GM10266 (cell line): ENCODE measurements around the gene SPDEF.
A peak's percentile ranks its signal among the peaks of the same experiment; 100 is the strongest.

Source experiments
- DNase-seq: peaks from one replicate; pipeline ENCODE4 v3.0.0; 2012; ENCODE audit errors: extremely low spot score
- TF ChIP-seq, protein P1 (sequence below): IDR thresholded peaks from 2 replicates; pipeline ENCODE4 v1.5.1; 2012; ENCODE audit warnings: mild to moderate bottlenecking, low read depth; ENCODE audit not compliant: control insufficient read depth, insufficient read depth; ENCODE audit errors: missing control alignments

SPDEF gene

DNA sequence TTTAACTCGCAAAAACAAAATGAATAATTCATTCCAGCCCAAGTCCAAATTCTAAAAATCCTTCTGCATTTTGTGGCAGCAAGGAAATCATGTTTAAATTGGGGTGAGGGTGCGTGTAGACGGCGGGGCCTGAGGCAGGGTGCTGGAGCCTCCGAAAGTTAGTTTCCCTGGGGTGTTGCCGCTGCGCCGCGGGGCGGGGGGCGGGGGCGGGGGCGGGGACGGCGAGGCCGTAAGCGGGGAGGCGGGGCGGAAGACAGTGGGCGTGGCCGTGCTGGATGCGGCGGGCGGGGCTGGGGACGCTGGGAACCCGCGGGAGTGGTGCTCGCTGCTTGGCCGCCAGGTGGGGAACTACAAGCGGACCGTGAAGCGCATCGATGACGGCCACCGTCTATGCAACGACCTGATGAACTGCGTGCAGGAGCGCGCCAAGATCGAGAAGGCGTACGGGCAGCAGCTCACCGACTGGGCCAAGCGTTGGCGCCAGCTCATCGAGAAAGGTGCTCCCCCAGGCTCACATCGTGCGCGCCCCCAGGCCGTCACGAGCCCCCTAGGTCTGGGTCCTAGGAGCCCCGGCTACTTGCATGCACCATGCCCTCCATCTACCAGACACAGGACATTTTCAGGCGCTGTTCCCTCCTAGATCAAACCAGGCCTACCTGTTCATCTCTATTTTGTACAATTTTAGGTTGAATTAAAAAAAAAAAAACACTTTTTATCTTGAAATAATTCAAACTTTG lies 29.0 kb downstream of the SPDEF start:
- TF ChIP-seq, protein P1, sequence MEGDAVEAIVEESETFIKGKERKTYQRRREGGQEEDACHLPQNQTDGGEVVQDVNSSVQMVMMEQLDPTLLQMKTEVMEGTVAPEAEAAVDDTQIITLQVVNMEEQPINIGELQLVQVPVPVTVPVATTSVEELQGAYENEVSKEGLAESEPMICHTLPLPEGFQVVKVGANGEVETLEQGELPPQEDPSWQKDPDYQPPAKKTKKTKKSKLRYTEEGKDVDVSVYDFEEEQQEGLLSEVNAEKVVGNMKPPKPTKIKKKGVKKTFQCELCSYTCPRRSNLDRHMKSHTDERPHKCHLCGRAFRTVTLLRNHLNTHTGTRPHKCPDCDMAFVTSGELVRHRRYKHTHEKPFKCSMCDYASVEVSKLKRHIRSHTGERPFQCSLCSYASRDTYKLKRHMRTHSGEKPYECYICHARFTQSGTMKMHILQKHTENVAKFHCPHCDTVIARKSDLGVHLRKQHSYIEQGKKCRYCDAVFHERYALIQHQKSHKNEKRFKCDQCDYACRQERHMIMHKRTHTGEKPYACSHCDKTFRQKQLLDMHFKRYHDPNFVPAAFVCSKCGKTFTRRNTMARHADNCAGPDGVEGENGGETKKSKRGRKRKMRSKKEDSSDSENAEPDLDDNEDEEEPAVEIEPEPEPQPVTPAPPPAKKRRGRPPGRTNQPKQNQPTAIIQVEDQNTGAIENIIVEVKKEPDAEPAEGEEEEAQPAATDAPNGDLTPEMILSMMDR, result peak; percentile 89
- peak; percentile 98 for DNase-seq

DNA sequence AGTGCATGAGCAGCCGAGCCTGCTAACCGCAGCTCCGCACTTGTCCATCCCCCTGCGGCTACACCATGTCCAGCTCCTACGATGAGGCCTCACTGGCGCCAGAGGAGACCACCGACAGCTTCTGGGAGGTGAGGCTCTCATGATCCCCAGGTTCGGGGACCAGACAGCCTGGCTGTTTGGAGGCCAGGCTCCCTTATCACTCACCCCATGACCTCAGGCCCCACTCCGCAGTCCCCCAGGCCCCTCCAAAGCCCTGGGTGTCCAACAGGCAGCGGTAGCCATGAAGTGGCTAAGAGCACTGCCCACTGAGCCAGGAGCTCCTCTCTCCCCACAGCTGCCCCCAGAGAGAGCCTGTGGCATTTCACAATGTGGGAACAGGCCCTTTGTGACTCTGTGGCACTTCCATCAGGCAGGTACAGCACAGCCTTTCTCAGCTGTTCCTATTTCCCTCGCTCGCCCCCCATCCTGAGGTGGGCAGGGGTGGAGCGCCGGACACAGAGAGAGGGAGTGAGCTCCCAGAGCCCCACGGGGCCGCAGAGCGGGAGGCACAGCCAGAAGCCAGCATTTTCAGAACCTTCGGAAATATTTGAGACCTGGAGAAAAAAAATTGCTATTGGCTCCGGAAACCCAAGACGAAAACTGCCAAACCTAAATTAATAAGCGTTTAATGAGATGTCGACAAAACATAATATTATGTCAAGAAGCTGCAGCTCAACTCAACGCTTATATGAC lies 29.7 kb downstream of the SPDEF start:
- DNase-seq, result no peak
- TF ChIP-seq, protein P1, result no peak

DNA sequence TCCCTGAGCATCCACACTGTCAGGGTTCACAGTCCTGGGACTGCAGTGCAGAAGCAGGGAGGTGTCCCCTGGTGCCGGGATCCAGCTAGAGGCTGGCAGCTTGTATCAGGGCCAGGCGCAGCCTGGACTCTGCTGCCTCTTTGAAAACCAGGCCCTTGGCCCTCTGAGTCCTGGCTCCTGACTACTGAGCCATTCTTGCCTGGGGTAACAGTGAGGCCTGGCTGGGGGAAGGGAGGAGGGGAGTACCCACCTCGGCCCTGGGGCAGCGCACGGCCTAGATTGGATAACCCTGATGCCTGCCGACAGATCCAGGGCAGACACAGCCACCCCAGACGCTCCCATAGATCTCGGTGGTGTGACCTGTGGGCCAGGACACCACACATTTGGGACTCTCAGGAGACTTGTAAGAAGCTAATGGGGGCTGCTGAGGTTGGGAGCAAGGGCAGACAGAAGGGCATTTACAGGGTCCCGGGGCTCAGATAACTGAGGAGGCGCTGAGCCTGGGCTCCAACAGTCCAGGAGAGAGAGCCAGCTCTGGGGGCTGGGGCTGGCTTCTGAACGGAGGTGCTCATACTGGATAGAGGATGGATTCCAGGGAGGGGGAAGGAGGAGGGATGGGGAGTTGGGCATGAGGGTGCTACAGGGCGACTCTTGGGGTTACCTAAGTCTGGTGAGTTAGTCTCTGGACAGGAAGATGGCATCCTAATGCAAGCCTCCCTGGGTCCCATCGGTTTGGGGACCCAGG lies 30.5 kb downstream of the SPDEF start:
- DNase-seq, result no peak
- TF ChIP-seq, protein P1, result no peak

DNA sequence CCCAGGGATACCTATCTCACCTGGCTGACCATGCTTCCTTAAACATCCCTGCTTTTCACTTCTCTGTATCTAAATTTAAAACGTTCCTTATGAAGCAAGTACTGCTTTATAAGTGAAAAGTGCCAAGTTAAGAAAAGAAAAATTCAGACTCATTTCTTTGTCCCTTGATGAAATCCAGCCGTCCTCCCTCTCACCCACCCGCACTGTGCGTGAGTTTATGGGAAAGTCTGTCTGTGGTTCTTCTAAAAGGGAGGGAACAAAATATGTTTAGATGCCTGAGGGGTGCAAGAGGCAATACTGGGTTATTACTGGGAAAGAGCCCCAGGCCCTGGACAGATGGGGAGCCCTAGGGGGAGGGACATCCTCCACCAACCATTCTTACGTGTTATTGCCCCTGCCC lies 31.2 kb downstream of the SPDEF start:
- DNase-seq, result no peak
- TF ChIP-seq, protein P1, result no peak

DNA sequence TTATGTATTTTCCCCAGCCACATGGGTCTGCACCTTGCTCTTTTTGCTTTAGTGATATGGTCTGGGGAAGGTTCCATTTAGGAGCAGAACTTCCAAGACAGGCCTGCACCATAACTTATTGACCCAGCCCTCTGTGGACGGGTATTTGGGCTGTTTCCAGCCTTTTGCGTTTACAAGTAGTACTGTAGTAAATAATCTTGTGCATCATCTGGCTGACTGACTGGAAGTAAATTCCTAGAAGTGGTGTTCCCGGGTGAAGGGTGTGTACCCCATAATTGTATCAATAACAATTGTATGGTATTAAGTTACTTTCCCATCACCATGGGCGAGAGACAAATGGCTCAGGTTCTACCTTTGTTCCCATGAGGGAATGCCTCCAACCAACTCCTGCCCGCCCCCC lies 31.6 kb downstream of the SPDEF start:
- TF ChIP-seq, protein P1, result no peak

DNA sequence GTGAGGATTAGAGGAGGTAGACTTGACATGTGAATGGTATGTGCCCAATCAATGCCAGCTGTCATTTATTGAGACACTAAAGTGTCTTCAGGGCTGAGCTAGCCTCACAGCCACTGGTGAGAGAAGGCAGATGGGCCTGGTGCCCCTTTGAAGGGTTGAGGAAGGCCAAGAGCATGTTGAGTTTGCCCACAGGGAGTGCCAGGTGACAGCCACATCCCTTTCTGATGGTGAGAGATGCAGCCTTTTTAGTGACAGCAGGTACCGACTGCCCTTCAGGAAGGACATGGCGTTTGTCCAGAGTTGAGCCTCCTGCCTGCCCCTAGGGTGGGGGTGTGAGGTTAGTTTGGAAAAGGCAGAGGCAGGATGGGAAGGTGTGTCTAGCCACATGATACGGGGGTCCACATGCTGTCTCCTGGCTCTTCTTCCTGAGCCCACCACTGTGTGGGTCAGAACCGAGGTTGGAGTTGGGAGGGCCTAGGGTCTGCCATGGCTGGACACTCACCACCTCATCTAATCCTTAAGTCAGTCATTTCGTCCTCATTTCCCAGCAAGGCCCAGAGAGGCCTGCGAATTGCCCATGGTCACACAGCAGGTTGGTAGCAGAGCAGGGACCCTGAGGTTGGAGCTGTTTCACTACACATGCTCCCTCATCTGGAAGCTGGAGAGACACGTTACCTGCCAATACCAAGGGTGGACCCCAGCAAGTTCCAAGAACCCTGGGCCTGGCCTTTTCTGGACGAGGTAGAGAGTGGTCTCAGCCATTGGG lies 32.5 kb downstream of the SPDEF start:
- TF ChIP-seq, protein P1, result no peak
- no peak for DNase-seq

More for the DNA sequence above, 31.6 kb downstream of the SPDEF start:
- DNase-seq, result no peak
